ENCODE measurements around the gene KIF4B.
"Not testable (repeated sequence)": the region's sequence is repeated elsewhere in the genome, so short reads cannot be mapped to it uniquely, and the experiment has no call there.

KIF4B gene

GRCh38 chr5:155008669-155009068 lies 4.9 kb upstream of the KIF4B start:
- FAIRE-seq (no peak), DNase-seq (ENCODE audit: low spot score) (no peak)

- FAIRE-seq: no peak
- no peak for DNase-seq (ENCODE audit: low spot score)
Observed at GRCh38 chr5:155010881-155011280, 2.7 kb upstream of the KIF4B start.

DNA sequence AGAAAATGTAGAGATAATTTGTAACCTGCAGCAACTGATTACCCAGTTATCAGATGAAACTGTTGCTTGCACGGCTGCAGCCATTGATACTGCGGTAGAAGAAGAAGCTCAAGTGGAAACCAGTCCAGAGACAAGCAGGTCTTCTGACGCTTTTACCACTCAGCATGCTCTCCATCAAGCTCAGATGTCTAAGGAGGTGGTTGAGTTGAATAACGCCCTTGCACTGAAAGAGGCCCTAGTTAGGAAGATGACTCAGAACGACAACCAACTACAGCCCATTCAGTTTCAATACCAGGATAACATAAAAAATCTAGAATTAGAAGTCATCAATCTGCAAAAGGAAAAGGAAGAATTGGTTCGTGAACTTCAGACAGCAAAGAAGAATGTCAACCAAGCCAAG lies 1.7 kb downstream of the KIF4B start:
- DNase-seq (ENCODE audit: low spot score) (no peak), FAIRE-seq (no peak)

DNA sequence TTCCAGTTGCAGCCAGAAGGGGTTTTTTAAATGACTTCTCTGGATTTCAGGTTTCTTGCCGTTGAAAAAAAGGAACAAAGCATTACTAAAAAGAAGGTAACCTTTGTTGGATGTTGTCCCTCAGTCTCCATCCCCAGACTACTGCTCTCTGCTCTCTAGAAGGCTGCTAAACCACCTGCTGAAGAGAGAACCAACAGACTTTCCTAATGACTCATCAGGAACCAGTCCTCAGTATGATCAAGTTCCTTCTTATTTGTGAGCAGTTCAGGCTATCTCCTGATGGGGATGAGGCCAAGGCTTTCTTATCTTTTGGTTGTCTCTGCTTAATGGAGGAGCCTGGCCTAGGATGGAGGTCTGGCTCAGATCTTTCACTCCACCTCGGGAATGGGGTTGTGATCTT lies 4.1 kb downstream of the KIF4B start:
- DNase-seq (ENCODE audit: low spot score): no peak
- FAIRE-seq: no peak

DNA sequence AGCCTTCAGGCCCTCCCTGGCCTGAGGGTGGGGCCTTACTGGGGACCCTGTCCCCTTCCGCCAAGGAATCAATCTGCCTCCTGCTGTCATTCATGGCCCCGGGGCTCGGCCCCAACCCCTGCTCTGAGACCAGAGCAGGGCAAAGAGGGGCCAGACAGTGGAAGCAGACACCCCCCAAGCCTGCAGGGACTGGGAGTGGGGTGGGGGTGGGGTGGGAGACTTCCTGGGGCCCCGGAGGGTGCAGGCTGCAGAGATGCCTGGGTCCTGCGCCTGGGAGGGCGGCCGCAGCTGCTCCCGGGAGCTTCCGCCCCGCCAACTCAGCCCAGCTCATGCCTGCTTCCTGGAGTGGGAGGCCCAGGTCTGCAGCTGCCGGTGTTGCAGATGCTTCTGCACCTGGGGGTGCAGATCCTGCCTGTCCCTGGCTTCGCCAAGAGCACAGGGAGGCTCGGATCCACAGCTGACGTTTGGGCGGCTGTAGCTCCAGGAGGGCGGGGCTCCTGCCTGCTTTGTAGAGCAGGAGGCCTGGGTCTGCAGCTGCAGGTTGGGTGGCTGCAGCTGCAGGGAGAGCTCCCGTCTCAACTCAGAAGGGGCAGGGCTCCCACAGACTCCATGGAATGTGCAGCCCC lies 6.2 kb downstream of the KIF4B start:
- FAIRE-seq (no peak), DNase-seq (ENCODE audit: low spot score) (no peak)

DNA sequence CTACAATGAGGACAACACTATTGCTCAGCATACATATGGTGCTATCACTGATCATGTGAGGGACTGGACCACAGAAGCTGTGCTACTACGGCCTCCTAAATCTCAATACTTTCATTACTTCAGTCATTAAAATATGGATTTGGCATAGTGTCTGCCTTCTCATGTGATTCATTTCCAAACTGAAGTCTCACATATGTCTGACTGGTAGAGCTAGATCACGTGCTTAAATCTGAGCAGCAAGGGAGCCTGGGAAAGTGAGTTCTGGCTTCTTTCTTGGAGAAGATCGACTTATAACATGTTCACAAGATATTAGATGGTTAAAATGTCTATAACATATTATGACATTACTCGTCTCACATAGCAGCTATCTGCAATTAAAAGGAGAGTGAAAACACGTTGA lies 8.3 kb downstream of the KIF4B start:
- no peak for FAIRE-seq
- no peak for DNase-seq (ENCODE audit: low spot score)

DNA sequence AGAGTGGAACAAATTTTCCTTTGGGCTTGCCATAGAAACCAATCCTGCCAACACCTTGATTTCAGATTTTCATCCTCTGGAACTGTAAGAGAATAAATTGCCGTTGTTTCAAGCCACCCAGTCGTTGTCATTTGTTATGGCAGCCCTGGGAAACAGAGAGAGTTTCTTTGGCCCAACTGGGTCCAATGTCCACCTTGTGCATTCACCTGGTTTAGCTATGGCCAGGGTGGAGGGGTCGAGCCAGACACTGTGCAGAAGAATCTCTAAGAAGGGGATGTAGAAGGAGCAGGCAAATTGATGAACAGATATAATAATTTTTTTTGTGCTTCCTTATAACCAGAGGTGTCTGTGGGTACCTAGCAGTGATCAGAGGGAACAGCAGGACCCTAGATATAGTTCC lies 9.8 kb downstream of the KIF4B start:
- FAIRE-seq (no peak), DNase-seq (ENCODE audit: low spot score) (no peak)

DNA sequence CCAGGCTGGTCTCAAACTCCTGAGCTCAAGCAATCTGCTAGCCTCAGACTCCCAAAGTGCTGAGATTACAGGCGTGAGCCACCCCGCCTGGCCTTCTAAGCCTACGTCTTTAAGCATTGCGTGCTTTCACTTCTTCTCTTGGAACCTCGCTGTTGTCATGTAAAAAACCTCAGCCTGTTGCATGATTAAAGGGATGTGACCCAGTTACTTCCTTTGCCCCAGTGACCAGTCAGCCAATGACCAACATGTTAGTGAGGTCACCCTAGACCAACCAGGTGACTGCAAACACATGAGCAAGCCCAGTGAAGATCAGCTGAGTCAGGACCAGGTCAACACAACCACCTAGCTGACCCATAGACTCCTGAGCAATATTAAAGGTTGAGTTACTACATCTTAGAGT lies 10.5 kb downstream of the KIF4B start:
- DNase-seq (ENCODE audit: low spot score): no peak
- no peak for FAIRE-seq

DNA sequence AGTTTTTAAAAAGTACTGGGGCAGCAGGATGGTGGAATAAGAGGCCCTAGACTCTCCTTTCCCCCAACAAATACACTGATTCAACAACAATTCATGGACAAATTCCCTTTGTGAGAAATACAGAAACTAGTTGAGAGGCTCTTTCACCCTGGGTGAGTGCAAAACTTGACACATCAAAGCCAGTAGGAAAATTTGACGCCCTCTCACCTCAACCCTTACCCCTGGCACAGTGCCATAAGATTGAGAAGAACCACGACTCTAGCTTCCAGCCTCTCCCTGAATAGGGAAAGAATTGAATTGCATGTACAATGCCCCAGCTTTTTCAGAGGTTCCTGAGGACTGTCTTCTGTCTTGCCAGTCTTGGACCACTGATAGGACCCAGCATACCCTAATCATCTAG lies 12.3 kb downstream of the KIF4B start:
- no peak for FAIRE-seq

GRCh38 chr5:155027993-155028629 lies 14.6 kb downstream of the KIF4B start:
- DNase-seq (ENCODE audit: low spot score) (no peak), FAIRE-seq (no peak)

More for the DNA sequence above, 12.3 kb downstream of the KIF4B start:
- DNase-seq (ENCODE audit: low spot score): no peak

GRCh38 chr5:155029240-155029639 lies 15.7 kb downstream of the KIF4B start:
- DNase-seq (ENCODE audit: low spot score) (no peak), FAIRE-seq (no peak)

GRCh38 chr5:155034145-155034744 lies 20.7 kb downstream of the KIF4B start:
- DNase-seq (ENCODE audit: low spot score); FAIRE-seq: not testable (repeated sequence)

GRCh38 chr5:155035087-155035486 lies 21.5 kb downstream of the KIF4B start:
- not testable (repeated sequence) for DNase-seq (ENCODE audit: low spot score); FAIRE-seq

GRCh38 chr5:155040984-155041653 lies 27.6 kb downstream of the KIF4B start:
- FAIRE-seq (no peak), DNase-seq (ENCODE audit: low spot score) (no peak)

DNA sequence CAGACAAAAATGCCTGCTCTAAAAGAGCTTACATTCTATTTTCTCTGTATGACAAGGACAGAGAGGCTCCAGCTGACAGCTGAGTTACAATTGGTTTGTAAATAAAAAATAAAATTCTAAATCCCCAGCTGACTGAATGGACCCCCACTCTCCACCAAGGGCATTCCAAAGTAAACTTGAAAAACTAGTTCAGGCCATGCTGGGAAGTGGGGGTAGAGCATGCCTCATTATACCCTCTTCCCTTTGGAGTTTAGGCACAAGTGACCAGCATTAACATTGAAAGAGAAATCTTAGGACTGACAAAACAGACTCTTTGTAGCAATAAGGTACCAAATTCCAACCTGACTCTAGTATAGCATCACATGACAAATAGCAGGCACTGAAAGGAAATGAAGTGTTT lies 31.0 kb downstream of the KIF4B start:
- DNase-seq (ENCODE audit: low spot score) (no peak), FAIRE-seq (no peak)

DNA sequence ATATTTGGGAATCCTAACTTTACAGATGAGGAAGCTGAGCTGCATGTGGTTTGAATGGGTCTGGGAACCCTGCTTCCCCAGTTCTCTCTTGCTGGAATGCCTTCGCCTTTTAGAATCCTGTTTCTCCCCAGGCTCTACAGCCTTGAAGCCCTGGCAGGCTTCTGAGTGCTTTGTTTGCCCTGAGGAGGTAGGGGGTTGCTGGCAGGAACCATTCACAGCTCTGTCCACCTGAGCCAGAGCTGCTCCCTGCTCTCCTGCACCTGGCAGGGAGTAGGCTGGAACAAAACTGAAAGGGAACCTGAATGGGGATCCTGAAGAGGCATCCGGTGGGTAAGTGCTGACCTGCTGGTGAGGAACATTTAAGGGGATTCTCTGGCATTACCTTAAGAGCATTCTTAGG lies 33.0 kb downstream of the KIF4B start:
- DNase-seq (ENCODE audit: low spot score) (no peak), FAIRE-seq (no peak)

DNA sequence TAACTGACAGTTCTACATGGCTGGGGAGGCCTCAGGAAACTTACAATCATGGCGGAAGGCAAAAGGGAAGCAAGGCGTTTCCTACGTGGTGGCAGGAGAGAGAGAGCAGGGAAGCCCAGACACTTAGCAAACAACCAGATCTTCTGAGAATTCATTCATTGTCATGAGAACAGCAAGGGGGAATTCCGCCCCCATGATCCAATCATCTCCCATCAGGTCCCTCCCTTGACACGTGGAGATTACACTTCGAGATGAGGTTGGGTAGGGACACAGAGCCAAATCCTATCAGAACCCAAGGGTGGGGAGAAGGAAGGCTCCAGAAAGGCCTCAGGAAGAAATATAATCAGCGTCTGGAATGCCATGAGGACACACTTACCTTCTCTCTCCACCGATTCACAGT lies 34.3 kb downstream of the KIF4B start:
- DNase-seq (ENCODE audit: low spot score): no peak
- FAIRE-seq: peak; percentile 56

GRCh38 chr5:155049569-155050383 lies 36.2 kb downstream of the KIF4B start:
- no peak for FAIRE-seq

GRCh38 chr5:155050384-155051019 lies 36.9 kb downstream of the KIF4B start:
- FAIRE-seq (no peak), DNase-seq (ENCODE audit: low spot score) (no peak)

More at GRCh38 chr5:155049569-155050383, 36.2 kb downstream of the KIF4B start:
- DNase-seq (ENCODE audit: low spot score): no peak

DNA sequence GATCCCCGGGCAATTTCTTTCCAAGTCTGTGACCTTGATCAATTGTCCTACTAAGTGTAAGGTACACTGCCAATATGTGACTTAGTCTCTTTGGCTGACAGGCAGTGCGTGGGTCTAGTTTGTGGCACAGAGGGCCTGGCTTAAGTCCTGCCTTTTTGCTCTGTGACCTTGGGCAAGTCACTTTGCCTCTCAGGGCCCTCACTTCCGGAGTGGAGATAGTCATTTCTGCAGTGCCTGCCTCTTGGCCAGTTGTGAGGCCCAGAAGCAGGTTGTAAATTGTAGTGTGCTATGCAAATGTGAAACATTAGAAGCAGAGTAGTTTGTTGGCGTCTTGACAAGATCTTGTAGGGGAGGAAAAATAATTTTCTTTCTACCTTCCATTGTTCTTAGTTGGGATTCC lies 39.0 kb downstream of the KIF4B start:
- no peak for FAIRE-seq
- DNase-seq (ENCODE audit: low spot score): no peak

GRCh38 chr5:155053501-155053900 lies 39.9 kb downstream of the KIF4B start:
- no peak for FAIRE-seq
- DNase-seq (ENCODE audit: low spot score): no peak

Measured in urothelium cell line (cell line).